Endodermal cell (in vitro differentiated cells): ENCODE data around the gene PTK7. TPM values are rescaled to one million over a fixed set of nuclear protein-coding genes. Genes with fewer than 3 reads are reported as not detected.

Source experiments
- DNase-seq: peaks from one replicate; pipeline ENCODE4 v3.0.0-alpha.2; 2017
- H3K27ac ChIP-seq: 2 replicates; pipeline ENCODE4 v1.5.1; 2013; ENCODE audit warnings: mild to moderate bottlenecking, low read depth, low read length, moderate library complexity
- H3K27me3 ChIP-seq: 2 replicates; pipeline ENCODE4 v1.6.1; 2013; ENCODE audit warnings: mild to moderate bottlenecking, low read length, moderate library complexity; ENCODE audit not compliant: insufficient read depth, control insufficient read depth, poor library complexity, severe bottlenecking
- H3K36me3 ChIP-seq: 2 replicates; pipeline ENCODE4 v1.7.0; 2013; ENCODE audit warnings: mild to moderate bottlenecking, low read length, moderate library complexity; ENCODE audit not compliant: control insufficient read depth, insufficient read depth
- H3K4me1 ChIP-seq: one replicate; pipeline ENCODE4 v1.7.0; 2013; ENCODE audit warnings: low read length; ENCODE audit not compliant: control insufficient read depth, insufficient read depth
- H3K4me3 ChIP-seq: 2 replicates; pipeline ENCODE4 v1.5.1; 2013; ENCODE audit warnings: mild to moderate bottlenecking, low read length, moderate library complexity
- H3K9ac ChIP-seq: 2 replicates; pipeline ENCODE4 v1.6.1; 2013; ENCODE audit warnings: mild to moderate bottlenecking, low read length, moderate library complexity; ENCODE audit not compliant: poor library complexity, severe bottlenecking; ENCODE audit errors: extremely low read depth
- H3K9me3 ChIP-seq: 2 replicates; pipeline ENCODE4 v1.6.1; 2013; ENCODE audit warnings: mild to moderate bottlenecking, low read length, moderate library complexity; ENCODE audit not compliant: control insufficient read depth
- H3K27ac Mint-ChIP-seq: 2 replicates; pipeline ENCODE4 v1.8.0; 2020; ENCODE audit warnings: mixed read lengths
- H3K27me3 Mint-ChIP-seq: 2 replicates; pipeline ENCODE4 v1.8.0; 2021; ENCODE audit warnings: mild to moderate bottlenecking, mixed read lengths; ENCODE audit not compliant: insufficient read depth
- H3K36me3 Mint-ChIP-seq: 2 replicates; pipeline ENCODE4 v1.8.0; 2020; ENCODE audit warnings: low read depth, mixed read lengths
- H3K4me1 Mint-ChIP-seq: 2 replicates; pipeline ENCODE4 v1.8.0; 2020; ENCODE audit warnings: mixed read lengths
- H3K4me3 Mint-ChIP-seq: 2 replicates; pipeline ENCODE4 v1.8.0; 2020; ENCODE audit warnings: mild to moderate bottlenecking, moderate library complexity, mixed read lengths
- H3K9me3 Mint-ChIP-seq: 2 replicates; pipeline ENCODE4 v1.8.0; 2020; ENCODE audit warnings: mild to moderate bottlenecking, mixed read lengths
- CTCF ChIP-seq: fragments of 200-600 bp; sonication (generic); conservative IDR thresholded peaks from 2 replicates; pipeline ENCODE4 v1.5.0; 2021; ENCODE audit warnings: antibody characterized with exemption, mild to moderate bottlenecking
- WGBS, 2 experiments: methylation state at CpG; one replicate each; pipeline versions ENCODE4 v1.1.5 to v1.1.7; 2013; ENCODE audit warnings: missing lambda C conversion rate in 2 of 2, mixed read lengths in 1 of 2; ENCODE audit not compliant: insufficient coverage in 1 of 2, insufficient read length in 1 of 2; 5-methylcytosine and 5-hydroxymethylcytosine counted together
- total RNA-seq, 2 donors: library from RNA; stranded (reverse); fragmentation: NEBNext Ultra II Directional in 1 of 2; extraction: Animal tissue kit (Norgen Biotek cat#: 25700) in 1 of 2; gene quantifications; 2 replicates in 1 of 2; 3 replicates in 1 of 2; pipeline ENCODE4 v1.2.1, GENCODE V29; 2021

Gene PTK7
- total RNA-seq, 2 donors from 2014 or later: 167 to 183 TPM

- Histone ChIP-seq H3K4me3 (no peak overlapping the region), H3K9ac (no peak overlapping the region), H3K36me3 (peaks cover 52% of the 10 kb centered on the region), H3K27ac (no peak overlapping the region), H3K9me3 (no peaks in the 10 kb centered on the region), H3K4me1 (no peaks in the 10 kb centered on the region), H3K27me3 (no peaks in the 10 kb centered on the region)
- H3K27ac Mint-ChIP-seq: peak overlapping the region; percentile 33
- peaks cover 34% of the 10 kb centered on the region for H3K36me3 Mint-ChIP-seq
- no peaks in the 10 kb centered on the region for H3K4me1 Mint-ChIP-seq
- no peaks in the 10 kb centered on the region for H3K9me3 Mint-ChIP-seq
- no peak for TF ChIP-seq CTCF
- no peaks in the 10 kb centered on the region for H3K27me3 Mint-ChIP-seq
- no peak for DNase-seq
- no peak overlapping the region for H3K4me3 Mint-ChIP-seq
- 96 to 97% methylated on average over 5 to 7 of the region's 7 CpGs for WGBS, 2 experiments
Measured at GRCh38 chr6:43150051-43150751, 74.1 kb downstream of the PTK7 start.

- Histone ChIP-seq H3K4me1 (no peaks in the 10 kb centered on the region), H3K27ac (no peak overlapping the region), H3K9me3 (no peaks in the 10 kb centered on the region), H3K27me3 (no peaks in the 10 kb centered on the region), H3K9ac (no peak overlapping the region), H3K36me3 (peaks cover 21% of the 10 kb centered on the region), H3K4me3 (no peak overlapping the region)
- no peaks in the 10 kb centered on the region for H3K27me3 Mint-ChIP-seq
- no peak for DNase-seq
- H3K4me3 Mint-ChIP-seq: no peak overlapping the region
- no peaks in the 10 kb centered on the region for H3K4me1 Mint-ChIP-seq
- WGBS, 2 experiments: 96 to 98% methylated on average over 6 to 11 of the region's 11 CpGs
- peaks cover 25% of the 10 kb centered on the region for H3K36me3 Mint-ChIP-seq
- no peak for TF ChIP-seq CTCF
- H3K27ac Mint-ChIP-seq: no peak overlapping the region
- no peaks in the 10 kb centered on the region for H3K9me3 Mint-ChIP-seq
Measured at GRCh38 chr6:43159599-43159998, 83.5 kb downstream of the PTK7 start.

- Histone ChIP-seq H3K36me3 (peaks cover 11% of the 10 kb centered on the region), H3K27ac (no peak overlapping the region), H3K9me3 (no peaks in the 10 kb centered on the region), H3K9ac (no peak overlapping the region), H3K4me3 (no peak overlapping the region), H3K4me1 (no peaks in the 10 kb centered on the region), H3K27me3 (no peaks in the 10 kb centered on the region)
- Mint-ChIP-seq H3K4me1 (no peaks in the 10 kb centered on the region), H3K9me3 (no peaks in the 10 kb centered on the region), H3K27ac (no peak overlapping the region), H3K36me3 (peaks cover 21% of the 10 kb centered on the region), H3K27me3 (no peaks in the 10 kb centered on the region), H3K4me3 (no peak overlapping the region)
- no peak for DNase-seq
- TF ChIP-seq CTCF: no peak
Measured at GRCh38 chr6:43163899-43164298, 87.8 kb downstream of the PTK7 start.
